Occipital lobe (tissue), 2 donors: ENCODE results near the gene KBTBD3. TPM values are rescaled to one million over a fixed set of nuclear protein-coding genes. Genes with fewer than 3 reads are reported as not detected.
"Not testable (repeated sequence)": the region's sequence is repeated elsewhere in the genome, so short reads cannot be mapped to it uniquely, and the experiment has no call there.

Experiments used
- DNase-seq: peaks from one replicate; lab custom pipeline; 2025; lab: John Stamatoyannopoulos, UW
- total RNA-seq: library from RNA; depleted of rRNA; stranded (reverse); fragments of >200 nt; gene quantifications from one replicate; pipeline ENCODE4 v1.2.3, GENCODE V29; 2014

Gene KBTBD3
- total RNA-seq, 1 donor from 2014 or later = 20.4 TPM

DNA sequence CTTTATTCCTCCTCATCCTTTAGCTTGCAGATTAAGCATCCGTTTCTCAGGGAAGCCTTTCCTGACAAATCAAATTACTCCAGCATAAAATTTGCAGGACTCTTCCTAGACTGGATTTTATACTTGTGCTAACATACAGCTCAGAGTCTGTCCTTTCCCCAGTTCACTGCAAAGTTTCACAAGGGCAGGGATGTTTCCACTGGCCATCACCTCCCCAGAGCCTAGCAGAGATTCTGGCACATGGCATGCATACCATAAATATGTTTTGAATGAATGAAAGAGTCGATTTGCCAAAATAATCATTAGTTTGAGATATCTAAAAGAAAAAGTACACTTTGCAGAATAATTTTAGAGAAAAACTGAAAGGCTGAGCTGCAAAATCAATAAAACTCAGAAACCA, 65.7 kb downstream of the KBTBD3 start:
- no peak for DNase-seq

DNA sequence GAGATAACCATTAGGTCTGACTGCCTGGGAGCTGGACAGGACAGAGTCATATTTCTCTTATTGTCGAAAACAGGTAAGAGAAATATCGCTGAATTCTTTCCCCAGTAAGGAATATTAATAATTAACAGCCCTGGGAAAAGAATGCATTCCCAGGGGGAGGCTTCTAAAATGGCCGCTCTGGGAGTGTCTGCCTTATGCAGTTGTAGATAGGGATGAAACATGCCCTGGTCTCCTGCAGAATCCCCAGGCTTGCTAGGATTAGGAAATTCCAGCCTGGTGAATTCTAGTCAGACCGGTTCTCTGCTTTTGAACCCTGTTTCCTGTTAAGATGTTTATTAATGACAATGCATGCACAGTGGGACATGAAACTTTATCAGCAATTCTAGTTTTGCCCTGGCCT, 74.1 kb downstream of the KBTBD3 start:
- not testable (repeated sequence) for DNase-seq

- DNase-seq = no peak
Observed at GRCh38 chr11:106001304-106002012, 75.7 kb downstream of the KBTBD3 start.

Other genes starting within 250 kb of the KBTBD3 start
- 67.1 TPM for gene MSANTD4, start 55.1 kb downstream of the KBTBD3 start, total RNA-seq
- gene AASDHPPT, start 315 bp upstream of the KBTBD3 start, total RNA-seq = 284 TPM